ENCODE data around the gene ERLIN1.

GRCh38 chr10:100158044-100158805 lies 27.6 kb downstream of the ERLIN1 start:
- TF ChIP-seq CTCF (conservative IDR thresholded peaks at IDR 0.05; ENCODE audit: low read length) (no peak), EZH2phosphoT487 (IDR thresholded peaks at IDR 0.05; ENCODE audit: borderline replicate concordance) (no peak)

All from Loucy (cell line).